ENCODE results near the gene RFTN1. TPM values are rescaled to one million over a fixed set of nuclear protein-coding genes. Genes with fewer than 3 reads are reported as not detected.

The RFTN1 gene
- total and polyA plus RNA-seq, 10 of the 15 experiments (the other 5 are each of a cell fraction or from before 2014, with no cell fraction given): 20.6 to 213 (median 147) TPM

- peaks cover 19 to 59% of the 10 kb centered on the region in 2 experiments for H3K36me3 ChIP-seq (ENCODE audit: control insufficient read depth in 2 of 2, insufficient read depth in 2 of 2, low read length in 1 of 2)
- RAD21 ChIA-PET (ENCODE audit: unreplicated experiment): no interaction called here
- no peak for ATAC-seq
- in situ Hi-C loops (cut with MboI): no loop called here
- CTCF ChIA-PET: interaction anchor here (1.2 to 1.3 kb wide), 2 partner anchors 9 to 62 kb away, joined by 3 read pairs; no protein-coding TSS in a partner anchor
- DNase-seq (ENCODE audit: low read depth, low spot score): no peak
- H3K9me3 ChIP-seq (replicated peaks; ENCODE audit: control insufficient read depth, insufficient read depth, low read length): peaks cover 2% of the 10 kb centered on the region; the same call in 1 of the 3 replicates
- H3K27me3 ChIP-seq (replicated peaks in 1 of 2; ENCODE audit: control insufficient read depth in 2 of 2, insufficient read depth in 2 of 2, low read length in 1 of 2): no peaks in the 10 kb centered on the region
- POLR2A ChIA-PET: no interaction called here
- WGBS (ENCODE audit: insufficient coverage, insufficient replicate concordance, low lambda C conversion rate, missing lambda C conversion rate): 86% methylated on average over 9 of the region's 9 CpGs
- no peak for FAIRE-seq
- intact Hi-C loops (cut with micrococcal nuclease; ENCODE audit: unreplicated experiment): no loop called here
- H3K27ac ChIP-seq (ENCODE audit: control insufficient read depth, insufficient read depth): no peak overlapping the region
- H3K4me2 ChIP-seq (ENCODE audit: control insufficient read depth, insufficient read depth): no peak overlapping the region
- no peaks in the 10 kb centered on the region for H4K20me1 ChIP-seq (ENCODE audit: control insufficient read depth, insufficient read depth)
- no peak for TF ChIP-seq SMAD5 (IDR thresholded peaks at IDR 0.05; ENCODE audit: low read depth)
- no peak for TF ChIP-seq IRF3 (IDR thresholded peaks at IDR 0.05)
- no peak for TF ChIP-seq DPF2 (IDR thresholded peaks at IDR 0.05)
- no peak for TF ChIP-seq SMARCA5 (IDR thresholded peaks at IDR 0.05)
- TF ChIP-seq, protein P1, sequence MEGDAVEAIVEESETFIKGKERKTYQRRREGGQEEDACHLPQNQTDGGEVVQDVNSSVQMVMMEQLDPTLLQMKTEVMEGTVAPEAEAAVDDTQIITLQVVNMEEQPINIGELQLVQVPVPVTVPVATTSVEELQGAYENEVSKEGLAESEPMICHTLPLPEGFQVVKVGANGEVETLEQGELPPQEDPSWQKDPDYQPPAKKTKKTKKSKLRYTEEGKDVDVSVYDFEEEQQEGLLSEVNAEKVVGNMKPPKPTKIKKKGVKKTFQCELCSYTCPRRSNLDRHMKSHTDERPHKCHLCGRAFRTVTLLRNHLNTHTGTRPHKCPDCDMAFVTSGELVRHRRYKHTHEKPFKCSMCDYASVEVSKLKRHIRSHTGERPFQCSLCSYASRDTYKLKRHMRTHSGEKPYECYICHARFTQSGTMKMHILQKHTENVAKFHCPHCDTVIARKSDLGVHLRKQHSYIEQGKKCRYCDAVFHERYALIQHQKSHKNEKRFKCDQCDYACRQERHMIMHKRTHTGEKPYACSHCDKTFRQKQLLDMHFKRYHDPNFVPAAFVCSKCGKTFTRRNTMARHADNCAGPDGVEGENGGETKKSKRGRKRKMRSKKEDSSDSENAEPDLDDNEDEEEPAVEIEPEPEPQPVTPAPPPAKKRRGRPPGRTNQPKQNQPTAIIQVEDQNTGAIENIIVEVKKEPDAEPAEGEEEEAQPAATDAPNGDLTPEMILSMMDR (IDR thresholded peaks at IDR 0.05 in 2 of 3, conservative IDR thresholded peaks at IDR 0.05 in 1 of 3; ENCODE audit: control insufficient read depth in 2 of 3, extremely low read depth in 1 of 3, insufficient read depth in 1 of 3, low read depth in 3 of 3, low read length in 3 of 3): no peak
- TF ChIP-seq TBL1XR1 (IDR thresholded peaks at IDR 0.05; ENCODE audit: low read depth, low read length): no peak
- no peak for TF ChIP-seq IKZF2 (IDR thresholded peaks at IDR 0.05)
- TF ChIP-seq, protein P2, sequence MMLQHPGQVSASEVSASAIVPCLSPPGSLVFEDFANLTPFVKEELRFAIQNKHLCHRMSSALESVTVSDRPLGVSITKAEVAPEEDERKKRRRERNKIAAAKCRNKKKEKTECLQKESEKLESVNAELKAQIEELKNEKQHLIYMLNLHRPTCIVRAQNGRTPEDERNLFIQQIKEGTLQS (IDR thresholded peaks at IDR 0.05; ENCODE audit: borderline replicate concordance, extremely low read depth, low read depth, low read length): no peak
- TF ChIP-seq IRF5 (IDR thresholded peaks at IDR 0.05; ENCODE audit: borderline replicate concordance): no peak
- TF ChIP-seq CBX5 (IDR thresholded peaks at IDR 0.05; ENCODE audit: low read depth): no peak
- TF ChIP-seq GABPA (IDR thresholded peaks at IDR 0.05; ENCODE audit: low read depth): no peak
- TF ChIP-seq IKZF1 (conservative IDR thresholded peaks at IDR 0.05): no peak
- no peak for TF ChIP-seq EED (IDR thresholded peaks at IDR 0.05; ENCODE audit: low read depth)
- TF ChIP-seq CBX3 (IDR thresholded peaks at IDR 0.05; ENCODE audit: borderline replicate concordance, low read depth): no peak
- TF ChIP-seq, protein P3, sequence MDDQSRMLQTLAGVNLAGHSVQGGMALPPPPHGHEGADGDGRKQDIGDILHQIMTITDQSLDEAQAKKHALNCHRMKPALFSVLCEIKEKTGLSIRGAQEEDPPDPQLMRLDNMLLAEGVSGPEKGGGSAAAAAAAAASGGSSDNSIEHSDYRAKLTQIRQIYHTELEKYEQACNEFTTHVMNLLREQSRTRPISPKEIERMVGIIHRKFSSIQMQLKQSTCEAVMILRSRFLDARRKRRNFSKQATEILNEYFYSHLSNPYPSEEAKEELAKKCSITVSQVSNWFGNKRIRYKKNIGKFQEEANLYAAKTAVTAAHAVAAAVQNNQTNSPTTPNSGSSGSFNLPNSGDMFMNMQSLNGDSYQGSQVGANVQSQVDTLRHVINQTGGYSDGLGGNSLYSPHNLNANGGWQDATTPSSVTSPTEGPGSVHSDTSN (IDR thresholded peaks at IDR 0.05; ENCODE audit: insufficient replicate concordance, low read depth, low read length): no peak
- no peak for TF ChIP-seq PML (IDR thresholded peaks at IDR 0.05; ENCODE audit: low read length)
- no peak overlapping the region for H3K4me3 ChIP-seq
- peaks cover 3% of the 10 kb centered on the region for H3K79me2 ChIP-seq (ENCODE audit: control insufficient read depth, insufficient read depth, low read length)
- no peak overlapping the region for H2AFZ ChIP-seq (ENCODE audit: control insufficient read depth, low read depth, low read length)
- no TSS peak for BruUV-seq (replicated peaks)
- H3K4me1 ChIP-seq (ENCODE audit: control insufficient read depth, insufficient read depth, low read length): no peaks in the 10 kb centered on the region
- SMC1A ChIA-PET (ENCODE audit: uncharacterized antibody, unreplicated experiment): no interaction called here
- H3K9ac ChIP-seq (ENCODE audit: control insufficient read depth, insufficient read depth, low read length): no peak overlapping the region
Observed at GRCh38 chr3:16329826-16330129, 183.7 kb downstream of the RFTN1 start.
